Lower leg skin (tissue), 3 donors: Measurements from ENCODE around the gene FPR1.

Experiments used
- POLR2A ChIP-seq, 2 donors: fragments of 450-650 bp; IDR thresholded peaks; one replicate each; pipeline ENCODE4 v1.6.1; 2016 to 2017; ENCODE audit warnings: antibody characterized with exemption in 2 of 2, mild to moderate bottlenecking in 1 of 2, moderate library complexity in 1 of 2
- TF ChIP-seq, protein P1 (sequence below), 3 donors: fragments of 450-650 bp; IDR thresholded peaks; one replicate each; pipeline ENCODE4 v1.5.1; 2016; ENCODE audit warnings: antibody characterized with exemption in 3 of 3, mild to moderate bottlenecking in 3 of 3, moderate library complexity in 2 of 3

DNA sequence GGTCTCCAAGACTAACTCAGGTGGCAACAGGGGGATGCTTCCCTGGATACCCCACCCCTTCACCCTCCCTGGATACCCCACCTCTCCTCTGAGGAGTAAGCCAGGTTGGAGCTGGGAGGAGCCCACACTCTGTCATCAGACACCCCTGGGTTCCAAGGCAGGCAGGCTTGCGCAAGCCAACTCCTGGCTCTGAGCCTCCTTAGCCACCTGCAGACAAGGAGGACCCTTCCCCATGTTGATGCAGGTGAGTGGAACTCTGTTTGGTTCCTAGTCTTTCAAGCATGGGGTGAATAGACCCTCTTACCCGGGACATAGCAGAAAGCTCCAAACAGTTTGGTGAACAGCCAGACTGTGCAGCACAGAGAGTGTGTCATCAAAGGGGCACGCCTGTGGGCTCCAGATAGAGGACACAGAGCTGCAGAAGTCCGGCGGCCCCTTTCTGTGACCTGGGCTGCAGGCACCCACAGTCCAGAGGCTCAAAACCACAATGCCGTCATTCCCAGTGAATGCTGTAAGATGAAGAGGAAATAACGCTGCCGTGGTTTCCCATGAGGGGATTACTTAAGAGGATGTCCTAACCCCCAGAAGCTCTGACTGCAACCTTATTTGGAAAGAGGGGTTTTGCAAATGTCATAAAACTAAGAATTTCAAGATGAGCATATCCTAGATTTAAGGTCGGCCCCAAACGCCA, 15.8 kb downstream of the FPR1 start:
- TF ChIP-seq, protein P1, sequence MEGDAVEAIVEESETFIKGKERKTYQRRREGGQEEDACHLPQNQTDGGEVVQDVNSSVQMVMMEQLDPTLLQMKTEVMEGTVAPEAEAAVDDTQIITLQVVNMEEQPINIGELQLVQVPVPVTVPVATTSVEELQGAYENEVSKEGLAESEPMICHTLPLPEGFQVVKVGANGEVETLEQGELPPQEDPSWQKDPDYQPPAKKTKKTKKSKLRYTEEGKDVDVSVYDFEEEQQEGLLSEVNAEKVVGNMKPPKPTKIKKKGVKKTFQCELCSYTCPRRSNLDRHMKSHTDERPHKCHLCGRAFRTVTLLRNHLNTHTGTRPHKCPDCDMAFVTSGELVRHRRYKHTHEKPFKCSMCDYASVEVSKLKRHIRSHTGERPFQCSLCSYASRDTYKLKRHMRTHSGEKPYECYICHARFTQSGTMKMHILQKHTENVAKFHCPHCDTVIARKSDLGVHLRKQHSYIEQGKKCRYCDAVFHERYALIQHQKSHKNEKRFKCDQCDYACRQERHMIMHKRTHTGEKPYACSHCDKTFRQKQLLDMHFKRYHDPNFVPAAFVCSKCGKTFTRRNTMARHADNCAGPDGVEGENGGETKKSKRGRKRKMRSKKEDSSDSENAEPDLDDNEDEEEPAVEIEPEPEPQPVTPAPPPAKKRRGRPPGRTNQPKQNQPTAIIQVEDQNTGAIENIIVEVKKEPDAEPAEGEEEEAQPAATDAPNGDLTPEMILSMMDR (IDR thresholded peaks at IDR 0.05) = no peak
- no peak for TF ChIP-seq POLR2A (IDR thresholded peaks at IDR 0.05)
